Tibial artery (tissue), 4 donors: ENCODE measurements around the gene KLK2.

ENCODE experiments used
- DNase-seq, 2 donors: peaks; one replicate each; pipeline ENCODE4 v3.0.0-alpha.2; 2019
- H3K27ac ChIP-seq, 2 donors: fragments of 200-600 bp; sonication (generic) in 1 of 2; 1 replicate in 1 of 2; 2 replicates in 1 of 2; pipeline ENCODE4 v1.5.1; 2018 to 2019; ENCODE audit warnings: mild to moderate bottlenecking in 1 of 2
- H3K27me3 ChIP-seq, 2 donors: fragments of 200-600 bp; sonication (generic) in 1 of 2; one replicate each; pipeline versions ENCODE4 v1.5.1 to v1.6.0; 2016 to 2019
- H3K36me3 ChIP-seq, 3 donors: fragments of 200-600 bp; sonication (generic) in 2 of 3; one replicate each; pipeline ENCODE4 v1.5.1; 2016 to 2019; ENCODE audit warnings: mild to moderate bottlenecking in 2 of 3
- H3K4me1 ChIP-seq, 4 donors: fragments of 200-600 bp; sonication (generic) in 2 of 4; 1 replicate in 3 of 4; 2 replicates in 1 of 4; pipeline ENCODE4 v1.5.1; 2016 to 2019
- H3K4me3 ChIP-seq, 2 donors: fragments of 200-600 bp; sonication (generic) in 1 of 2; 1 replicate in 1 of 2; 2 replicates in 1 of 2; pipeline ENCODE4 v1.5.1; 2018 to 2019; ENCODE audit warnings: mild to moderate bottlenecking in 2 of 2
- H3K9me3 ChIP-seq, 3 donors: fragments of 200-600 bp; sonication (generic) in 1 of 3; one replicate each; pipeline ENCODE4 v1.5.1; 2016 to 2019
- intact Hi-C: fragments of 100-400 bp; cut with DNase I; formaldehyde crosslinking; loops from one replicate; pipeline ENCODE4 v1.15.0; 2023; ENCODE audit warnings: low total_unique reads
- TF ChIP-seq, protein P1 (sequence below), 2 experiments: fragments of 200-600 bp in 1 of 2; fragments of 450-650 bp in 1 of 2; IDR thresholded peaks; one replicate each; pipeline ENCODE4 v1.5.1; 2017 to 2019; ENCODE audit warnings: antibody characterized with exemption in 2 of 2, mild to moderate bottlenecking in 1 of 2, moderate library complexity in 1 of 2

KLK2 gene

DNA sequence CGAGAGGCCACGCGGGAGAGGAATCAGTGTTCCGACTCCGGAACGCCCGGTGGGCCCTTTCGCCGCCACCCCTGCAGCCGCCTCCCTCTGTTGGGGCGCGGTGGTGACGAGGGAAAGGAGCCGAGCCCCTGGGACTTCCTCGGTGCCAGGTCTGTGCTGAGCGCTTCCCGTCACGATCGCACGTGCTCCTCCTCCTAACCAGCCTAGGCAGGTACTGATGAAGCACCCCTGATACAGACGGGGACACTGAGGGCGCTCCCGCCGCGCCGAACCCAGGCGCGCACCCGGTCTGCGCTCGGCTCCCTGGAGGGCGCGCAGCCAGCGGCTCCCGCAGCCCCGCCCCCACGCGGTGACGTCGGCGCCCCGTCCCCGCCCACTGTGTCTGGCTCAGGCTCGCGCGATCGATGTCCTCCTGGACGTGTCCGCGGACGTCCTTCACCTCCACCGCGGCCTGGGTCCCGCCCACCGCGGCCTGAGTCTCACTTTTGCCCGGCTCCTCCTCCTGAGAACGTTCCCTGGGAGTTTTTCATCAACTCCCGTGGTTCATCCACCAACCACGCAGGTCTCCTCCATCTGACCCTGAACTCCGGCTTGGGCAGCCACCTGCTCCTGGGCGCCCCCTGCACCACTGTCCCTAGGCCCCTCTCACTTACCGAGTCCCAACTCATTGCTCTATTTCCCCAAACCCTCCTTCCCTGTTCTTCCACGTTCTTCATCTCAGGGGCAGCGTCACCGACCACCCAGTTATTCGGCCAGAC, 37.3 kb upstream of the KLK2 start:
- DNase-seq: no peak
- Histone ChIP-seq H3K27ac (no peak overlapping the region), H3K36me3 (no peaks in the 10 kb centered on the region), H3K4me3 (peak overlapping the region; percentile 30 to 51), H3K4me1 (peaks cover 0 to 12% (median 11%) of the 10 kb centered on the region in 4 donors), H3K9me3 (no peaks in the 10 kb centered on the region), H3K27me3 (peaks cover 0 to 66% of the 10 kb centered on the region in 2 donors)
- intact Hi-C loops: no loop called here
- TF ChIP-seq, protein P1, sequence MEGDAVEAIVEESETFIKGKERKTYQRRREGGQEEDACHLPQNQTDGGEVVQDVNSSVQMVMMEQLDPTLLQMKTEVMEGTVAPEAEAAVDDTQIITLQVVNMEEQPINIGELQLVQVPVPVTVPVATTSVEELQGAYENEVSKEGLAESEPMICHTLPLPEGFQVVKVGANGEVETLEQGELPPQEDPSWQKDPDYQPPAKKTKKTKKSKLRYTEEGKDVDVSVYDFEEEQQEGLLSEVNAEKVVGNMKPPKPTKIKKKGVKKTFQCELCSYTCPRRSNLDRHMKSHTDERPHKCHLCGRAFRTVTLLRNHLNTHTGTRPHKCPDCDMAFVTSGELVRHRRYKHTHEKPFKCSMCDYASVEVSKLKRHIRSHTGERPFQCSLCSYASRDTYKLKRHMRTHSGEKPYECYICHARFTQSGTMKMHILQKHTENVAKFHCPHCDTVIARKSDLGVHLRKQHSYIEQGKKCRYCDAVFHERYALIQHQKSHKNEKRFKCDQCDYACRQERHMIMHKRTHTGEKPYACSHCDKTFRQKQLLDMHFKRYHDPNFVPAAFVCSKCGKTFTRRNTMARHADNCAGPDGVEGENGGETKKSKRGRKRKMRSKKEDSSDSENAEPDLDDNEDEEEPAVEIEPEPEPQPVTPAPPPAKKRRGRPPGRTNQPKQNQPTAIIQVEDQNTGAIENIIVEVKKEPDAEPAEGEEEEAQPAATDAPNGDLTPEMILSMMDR (IDR thresholded peaks at IDR 0.05): no peak

DNA sequence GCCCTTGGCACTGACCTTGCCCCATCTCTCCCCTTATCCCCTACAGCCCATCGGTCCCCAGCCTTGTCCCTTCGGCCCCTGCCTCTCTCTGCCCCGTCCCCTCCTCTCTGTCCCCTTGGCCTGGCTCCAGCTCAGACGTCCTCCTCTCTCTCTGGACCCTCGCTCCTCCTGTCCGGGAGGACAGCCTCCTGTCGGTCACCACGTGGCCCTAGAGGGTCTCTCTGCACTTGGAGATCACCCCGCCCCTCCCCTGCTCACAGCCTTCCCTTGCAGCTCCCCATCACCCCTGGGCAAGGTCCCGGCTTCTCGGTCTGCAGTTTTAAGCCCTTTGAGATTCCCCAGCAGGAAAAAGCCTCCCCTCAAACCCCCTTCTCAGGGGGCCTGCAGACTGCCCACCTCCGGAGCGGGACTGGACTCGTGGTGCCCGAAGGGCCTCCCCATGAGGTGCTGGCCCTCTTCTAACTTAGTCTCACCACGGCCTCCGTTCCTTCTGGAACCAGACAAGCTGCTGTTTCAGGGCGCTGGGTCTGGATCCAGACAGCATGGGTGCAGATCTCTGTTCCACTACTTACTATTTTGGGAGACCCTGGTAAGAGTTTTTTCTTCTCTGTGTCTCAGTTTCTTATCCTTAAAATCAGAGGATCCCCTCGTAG, 36.6 kb upstream of the KLK2 start:
- Histone ChIP-seq H3K4me1 (peaks cover 0 to 12% (median 11%) of the 10 kb centered on the region in 4 donors), H3K36me3 (no peaks in the 10 kb centered on the region), H3K4me3 (no peak overlapping the region), H3K9me3 (no peaks in the 10 kb centered on the region), H3K27ac (no peak overlapping the region), H3K27me3 (peaks cover 0 to 60% of the 10 kb centered on the region in 2 donors)
- TF ChIP-seq, protein P1 (IDR thresholded peaks at IDR 0.05): no peak
- DNase-seq: no peak
- intact Hi-C loops: no loop called here

DNA sequence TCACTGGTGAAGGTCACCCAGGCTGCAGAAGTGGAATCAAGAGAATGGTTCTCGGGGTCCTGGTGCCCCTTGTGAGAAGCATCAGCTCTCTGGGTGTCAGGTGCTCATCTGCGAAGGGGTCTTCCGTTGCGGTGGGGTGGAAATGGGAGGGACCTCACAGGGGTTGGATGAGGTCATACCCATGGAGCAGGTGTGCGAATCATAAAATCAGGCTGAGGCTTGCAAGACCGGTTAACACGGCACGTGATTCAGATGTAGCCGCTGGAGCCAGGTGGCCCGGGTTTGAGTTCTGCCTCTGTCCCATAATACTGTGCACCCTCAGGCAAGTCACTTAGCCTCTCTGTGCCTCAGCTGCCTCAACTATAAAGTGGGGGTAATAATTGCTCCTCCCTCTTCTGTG, 35.9 kb upstream of the KLK2 start:
- intact Hi-C loops: no loop called here
- Histone ChIP-seq H3K4me1 (peaks cover 0 to 12% (median 11%) of the 10 kb centered on the region in 4 donors), H3K27ac (no peak overlapping the region), H3K4me3 (no peak overlapping the region), H3K9me3 (peaks cover 0 to under 1% (median 0%) of the 10 kb centered on the region in 3 donors), H3K27me3 (peaks cover 0 to 57% of the 10 kb centered on the region in 2 donors), H3K36me3 (no peaks in the 10 kb centered on the region)
- TF ChIP-seq, protein P1 (IDR thresholded peaks at IDR 0.05): no peak
- no peak for DNase-seq

DNA sequence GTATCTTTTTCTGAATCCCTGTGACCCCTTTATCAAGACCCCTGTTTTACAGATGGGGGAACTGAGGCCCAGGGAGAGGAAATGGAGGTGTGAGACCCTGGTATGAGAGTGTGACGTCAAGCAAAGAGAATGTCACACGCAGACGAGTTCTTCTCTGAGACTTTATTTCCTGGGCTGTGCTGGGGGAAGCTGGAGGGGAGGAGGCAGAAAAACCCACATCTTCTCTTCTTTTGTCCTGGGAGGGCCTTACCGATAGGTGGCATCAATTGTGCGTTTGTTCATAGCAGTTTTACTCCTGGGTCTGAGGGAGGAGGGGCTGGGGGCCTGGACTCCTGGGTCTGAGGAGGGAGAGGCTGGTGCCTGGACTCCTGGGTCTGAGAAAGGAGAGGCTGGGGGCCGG, 35.0 kb upstream of the KLK2 start:
- Histone ChIP-seq H3K4me3 (no peak overlapping the region), H3K27ac (no peak overlapping the region), H3K27me3 (peaks cover 0 to 53% of the 10 kb centered on the region in 2 donors), H3K4me1 (peaks cover 0 to 12% (median 11%) of the 10 kb centered on the region in 4 donors), H3K36me3 (no peaks in the 10 kb centered on the region), H3K9me3 (peaks cover 0 to 9% (median 0%) of the 10 kb centered on the region in 3 donors)
- TF ChIP-seq, protein P1 (IDR thresholded peaks at IDR 0.05): no peak
- no peak for DNase-seq
- intact Hi-C loops: no loop called here

DNA sequence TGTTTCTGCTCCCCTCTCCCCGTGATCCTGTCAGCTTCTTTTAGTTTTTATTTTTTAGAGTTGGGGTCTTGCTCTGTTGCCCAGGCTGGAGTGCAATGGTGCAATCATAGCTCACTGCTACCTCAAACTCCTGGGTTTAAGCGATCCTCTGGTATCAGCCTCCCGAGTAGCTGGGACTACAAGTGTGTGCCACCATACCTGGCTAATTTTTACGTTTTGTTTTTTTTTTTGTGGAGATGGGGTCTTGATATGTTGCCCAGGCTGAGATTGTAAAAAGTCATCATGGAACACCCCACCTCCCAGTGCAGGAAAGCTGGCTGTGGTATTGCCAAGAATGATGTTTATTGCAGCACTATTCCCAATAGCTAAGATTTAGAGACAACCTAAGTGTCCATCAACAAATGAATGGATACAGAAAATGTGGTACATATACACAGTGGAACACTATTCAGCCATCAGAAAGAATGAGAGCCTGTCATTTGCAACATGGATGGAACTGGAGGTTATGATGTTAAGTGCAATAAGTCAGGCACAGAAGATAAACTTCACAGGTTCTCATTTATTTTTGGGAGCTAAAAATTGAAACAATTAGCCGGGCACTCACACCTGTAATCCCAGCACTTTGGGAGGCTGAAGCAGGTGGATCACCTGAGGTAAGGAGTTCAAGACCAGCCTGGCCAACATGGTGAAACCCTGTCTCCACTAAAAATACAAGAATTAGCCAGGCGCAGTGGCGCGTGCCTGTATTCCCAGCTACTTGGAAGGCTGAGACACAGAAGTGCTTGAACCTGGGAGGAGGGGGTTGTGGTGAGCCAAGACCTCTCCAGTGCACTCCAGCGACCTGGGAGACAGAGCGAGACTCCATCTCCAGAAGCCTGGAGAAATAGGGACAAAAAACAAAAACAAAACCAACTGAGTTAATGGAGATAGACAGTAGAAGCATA, 33.3 kb upstream of the KLK2 start:
- Histone ChIP-seq H3K4me1 (peaks cover 0 to 12% (median 11%) of the 10 kb centered on the region in 4 donors), H3K4me3 (no peak overlapping the region), H3K27me3 (peaks cover 0 to 39% of the 10 kb centered on the region in 2 donors), H3K27ac (no peak overlapping the region), H3K9me3 (peaks cover 0 to 20% (median 12%) of the 10 kb centered on the region in 3 donors), H3K36me3 (no peaks in the 10 kb centered on the region)
- peak in 1 of 2 donors; percentile 56 for DNase-seq
- TF ChIP-seq, protein P1 (IDR thresholded peaks at IDR 0.05): no peak
- intact Hi-C loops: no loop called here
